HG02938 (cell line): ENCODE results near the gene NCAPD2.
"Not testable (repeated sequence)": the region's sequence is repeated elsewhere in the genome, so short reads cannot be mapped to it uniquely, and the experiment has no call there.

Experiments
- ATAC-seq: cut with Tn5 transposase; IDR thresholded peaks from one replicate; pipeline ENCODE4 v1.9.1; 2021; ENCODE audit warnings: mild to moderate bottlenecking, moderate library complexity; ENCODE audit not compliant: unreplicated experiment

Gene NCAPD2

DNA sequence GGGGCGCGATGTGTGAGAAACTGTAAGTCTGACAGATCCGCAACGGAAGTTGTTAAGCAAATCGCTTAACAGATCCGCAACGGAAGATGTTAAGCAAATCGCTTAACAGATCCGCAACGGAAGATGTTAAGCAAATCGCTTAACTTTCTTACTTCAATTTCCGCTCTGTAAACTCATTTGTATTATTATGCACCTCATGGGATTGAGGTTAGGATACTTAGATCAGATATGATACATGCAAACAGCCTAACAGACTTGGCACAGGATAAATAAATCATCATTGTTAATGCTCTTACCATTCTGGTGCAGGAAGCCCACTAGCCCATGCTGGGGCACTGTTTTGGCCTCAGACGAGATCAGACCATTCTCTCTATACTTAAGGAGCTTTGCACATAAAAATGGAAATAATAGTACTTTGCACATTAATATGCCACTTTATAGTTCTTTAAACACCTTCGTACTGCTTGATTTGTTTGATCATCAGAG is 399 bp downstream of the NCAPD2 start:
- no peak for ATAC-seq

DNA sequence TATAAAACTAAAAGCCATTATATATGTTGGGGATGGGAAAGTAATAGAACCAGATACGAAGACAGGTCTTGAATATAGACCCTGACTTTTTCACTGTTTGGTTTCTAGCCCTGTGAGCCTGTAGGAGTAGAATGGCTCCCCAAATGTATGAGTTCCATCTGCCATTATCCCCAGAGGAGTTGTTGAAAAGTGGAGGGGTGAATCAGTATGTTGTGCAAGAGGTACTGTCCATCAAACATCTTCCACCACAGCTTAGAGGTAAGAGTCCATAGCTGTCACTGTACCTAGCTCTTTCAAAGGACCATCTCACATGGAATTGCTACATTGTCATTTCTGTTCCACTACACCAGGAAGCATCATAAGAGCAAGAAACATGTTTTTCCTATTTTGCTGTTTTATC is 1.1 kb downstream of the NCAPD2 start:
- no peak for ATAC-seq

DNA sequence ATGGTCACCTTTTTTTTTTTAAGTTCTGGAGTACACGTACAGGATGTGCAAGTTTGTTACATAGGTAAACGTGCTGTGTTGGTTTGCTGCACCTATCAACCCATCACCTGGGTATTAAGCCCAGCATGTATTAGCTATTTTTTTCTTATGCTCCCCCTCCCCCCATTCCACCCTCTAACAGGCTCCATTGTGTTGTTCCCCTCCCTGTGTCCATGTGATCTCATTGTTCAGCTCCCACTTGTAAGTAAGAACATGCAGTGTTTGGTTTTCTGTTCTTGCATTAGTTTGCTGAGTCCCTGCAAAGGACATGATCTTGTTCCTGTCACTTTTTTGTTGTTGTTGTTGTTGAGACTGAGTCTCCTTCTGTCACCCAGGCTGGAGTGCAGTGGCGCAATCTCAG is 3.4 kb downstream of the NCAPD2 start:
- ATAC-seq = not testable (repeated sequence)

DNA sequence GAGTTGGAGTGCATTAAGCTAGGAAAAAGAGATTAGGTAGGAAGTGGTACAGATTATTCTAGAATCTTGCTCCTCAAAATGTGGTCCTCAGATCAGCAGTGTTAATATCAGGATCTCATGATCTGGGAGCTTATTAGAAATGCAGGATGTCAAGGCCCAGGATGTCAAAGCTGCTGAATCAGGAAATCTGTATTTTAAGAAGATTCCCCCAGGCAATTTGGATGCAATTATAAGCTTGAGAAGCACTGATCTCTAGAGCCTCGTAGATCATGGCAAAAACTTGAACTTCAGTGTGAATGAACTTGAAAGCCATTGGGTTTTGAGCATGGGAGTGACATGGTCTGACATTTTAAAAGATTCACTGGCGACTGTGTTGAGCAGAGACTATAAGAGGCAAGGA is 6.6 kb downstream of the NCAPD2 start:
- no peak for ATAC-seq

DNA sequence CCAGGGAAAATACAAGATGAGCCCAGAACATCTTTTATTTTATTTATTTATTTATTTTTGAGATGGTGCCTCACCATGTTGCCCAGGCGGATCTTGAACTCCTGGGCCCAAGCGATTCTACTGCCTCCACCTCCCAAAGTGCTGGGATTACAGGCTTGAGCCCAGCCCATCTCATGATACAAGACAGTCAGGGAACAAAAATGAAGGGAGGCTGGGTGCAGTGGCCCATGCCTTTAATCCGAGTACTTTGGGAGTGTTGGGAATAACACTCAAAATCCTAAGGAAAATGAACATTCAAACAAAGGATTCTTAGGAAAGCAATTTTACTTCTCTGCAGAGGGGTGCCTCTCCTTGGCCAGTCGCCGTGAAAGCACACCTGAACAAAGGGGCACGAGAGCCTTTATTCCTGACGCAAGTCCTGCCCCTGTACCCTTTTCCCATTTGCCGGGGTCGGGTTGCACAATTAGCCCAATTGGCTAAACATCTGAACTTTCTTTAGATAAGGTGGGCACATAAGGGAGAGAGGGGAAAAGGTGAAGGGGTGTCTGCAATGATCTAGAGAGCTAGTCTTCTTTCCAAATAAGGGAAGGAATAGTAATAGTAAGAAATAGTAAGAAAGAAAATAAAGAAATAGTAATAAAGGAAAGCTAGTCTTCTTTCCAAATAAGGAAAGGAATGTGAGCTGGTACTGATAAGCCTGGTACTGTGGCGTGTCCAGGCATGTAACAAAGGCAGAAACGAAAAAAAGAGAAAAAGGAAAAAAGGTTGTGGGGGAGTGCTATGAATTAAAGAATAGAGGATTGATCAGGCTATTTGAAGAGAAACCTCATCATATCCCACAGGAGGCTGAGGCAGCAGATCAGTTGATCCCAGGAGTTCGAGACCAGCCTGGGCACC is 13.4 kb downstream of the NCAPD2 start:
- no peak for ATAC-seq

DNA sequence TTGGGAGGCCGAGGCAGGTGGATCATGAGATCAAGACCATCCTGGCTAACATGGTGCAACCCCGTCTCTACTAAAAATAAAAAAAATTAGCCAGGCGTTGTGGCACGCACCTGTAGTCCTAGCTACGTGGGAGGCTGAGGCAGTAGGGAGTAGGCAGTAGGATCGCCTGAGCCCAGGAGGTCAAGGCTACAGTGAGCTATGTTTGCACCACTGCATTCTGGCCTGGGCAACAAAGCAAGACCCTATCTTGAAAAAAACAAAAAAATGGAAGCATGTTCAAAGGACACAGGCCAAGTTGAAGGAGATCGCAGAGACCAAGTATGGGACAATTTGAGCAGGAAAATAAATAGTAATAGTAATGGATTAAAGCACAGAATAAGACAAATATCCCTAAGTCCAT is 14.2 kb downstream of the NCAPD2 start:
- ATAC-seq = no peak

DNA sequence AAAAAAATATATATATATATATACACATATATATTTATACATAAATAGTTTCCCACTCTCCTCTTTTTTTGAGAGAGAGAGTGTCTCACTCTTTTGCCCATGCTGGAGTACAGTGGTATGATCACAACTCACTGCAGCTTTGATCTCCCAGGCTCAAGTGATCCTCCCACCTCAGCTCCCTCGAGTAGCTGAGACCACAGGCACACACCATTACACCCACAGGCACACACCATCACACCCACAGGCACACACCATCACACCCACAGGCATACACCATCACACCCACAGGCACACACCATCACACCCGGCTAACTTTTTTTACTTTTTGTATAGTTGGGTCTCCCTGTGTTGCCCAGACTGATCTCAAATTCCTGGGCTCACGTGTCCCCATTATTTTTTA is 26.3 kb downstream of the NCAPD2 start:
- ATAC-seq = no peak

DNA sequence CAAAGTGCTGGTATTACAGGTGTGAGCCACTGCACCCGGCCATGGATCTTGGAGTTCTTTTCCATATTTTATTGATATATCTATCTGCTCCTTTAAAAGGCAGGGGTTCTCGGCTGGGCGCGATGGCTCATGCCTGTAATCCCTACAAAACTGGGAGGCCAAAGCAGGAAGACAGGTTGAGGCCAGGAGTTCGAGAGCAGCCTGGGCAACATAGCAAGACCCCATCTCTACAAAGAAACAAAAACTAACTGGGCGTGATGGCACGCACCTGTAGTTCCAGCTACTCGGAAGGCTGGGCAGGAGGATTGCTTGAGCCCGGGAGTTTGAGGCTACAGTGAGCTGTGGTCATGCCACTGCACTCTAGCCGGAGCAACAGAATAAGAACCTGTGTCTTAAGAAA is 28.3 kb downstream of the NCAPD2 start:
- ATAC-seq = no peak

DNA sequence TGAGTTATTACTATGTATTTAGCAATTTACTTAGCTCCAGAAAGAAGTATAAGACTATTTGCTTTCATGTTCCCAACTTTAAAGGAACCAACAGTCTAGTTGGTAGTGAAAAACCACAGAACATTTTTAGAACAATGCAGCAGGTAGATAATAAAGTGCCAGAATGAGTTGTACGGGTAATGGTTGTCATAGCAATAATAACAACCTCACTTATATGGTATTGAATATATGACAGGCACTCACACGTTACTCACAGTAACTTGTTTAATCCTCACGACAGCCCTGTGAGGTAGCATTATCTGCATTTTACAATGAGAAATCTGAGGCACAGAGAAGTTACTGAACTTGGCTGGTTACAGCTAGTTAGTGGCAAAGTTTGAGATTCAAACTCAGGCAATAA is 29.8 kb downstream of the NCAPD2 start:
- no peak for ATAC-seq

DNA sequence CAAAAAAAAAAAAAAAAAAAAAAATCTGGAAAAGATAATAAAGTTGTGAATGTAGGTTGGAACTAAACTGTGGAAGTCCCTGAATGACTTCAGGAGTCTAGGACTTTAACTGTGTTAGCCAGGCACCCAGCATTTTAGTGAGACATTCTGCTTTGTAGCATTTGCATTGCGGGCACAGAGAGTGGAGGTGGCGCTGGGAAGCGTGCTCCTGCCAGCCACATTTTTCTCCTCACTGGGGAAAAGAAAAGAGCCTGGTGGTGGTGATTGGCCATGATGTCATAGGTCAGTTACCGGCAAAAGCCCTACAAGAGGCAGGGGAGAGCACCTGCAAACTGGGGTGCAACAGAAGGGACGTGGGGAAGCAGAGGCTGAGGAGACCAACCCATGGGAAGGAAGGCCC is 30.7 kb downstream of the NCAPD2 start:
- ATAC-seq = no peak

DNA sequence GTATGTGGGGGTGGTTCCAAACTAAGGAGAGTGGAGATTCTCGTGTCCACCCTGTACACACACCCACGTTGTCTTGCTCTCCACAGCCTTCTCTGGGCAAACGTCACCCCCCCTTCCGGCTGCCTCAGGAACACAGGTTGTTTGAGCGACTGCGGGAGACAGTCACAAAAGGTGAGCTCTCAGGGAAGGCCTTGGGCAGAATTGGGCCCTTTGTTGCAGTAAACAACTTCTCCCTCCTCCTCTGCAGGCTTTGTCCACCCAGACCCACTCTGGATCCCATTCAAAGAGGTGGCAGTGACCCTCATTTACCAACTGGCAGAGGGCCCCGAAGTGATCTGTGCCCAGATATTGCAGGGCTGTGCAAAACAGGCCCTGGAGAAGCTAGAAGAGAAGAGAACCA is 32.3 kb downstream of the NCAPD2 start:
- no peak for ATAC-seq

DNA sequence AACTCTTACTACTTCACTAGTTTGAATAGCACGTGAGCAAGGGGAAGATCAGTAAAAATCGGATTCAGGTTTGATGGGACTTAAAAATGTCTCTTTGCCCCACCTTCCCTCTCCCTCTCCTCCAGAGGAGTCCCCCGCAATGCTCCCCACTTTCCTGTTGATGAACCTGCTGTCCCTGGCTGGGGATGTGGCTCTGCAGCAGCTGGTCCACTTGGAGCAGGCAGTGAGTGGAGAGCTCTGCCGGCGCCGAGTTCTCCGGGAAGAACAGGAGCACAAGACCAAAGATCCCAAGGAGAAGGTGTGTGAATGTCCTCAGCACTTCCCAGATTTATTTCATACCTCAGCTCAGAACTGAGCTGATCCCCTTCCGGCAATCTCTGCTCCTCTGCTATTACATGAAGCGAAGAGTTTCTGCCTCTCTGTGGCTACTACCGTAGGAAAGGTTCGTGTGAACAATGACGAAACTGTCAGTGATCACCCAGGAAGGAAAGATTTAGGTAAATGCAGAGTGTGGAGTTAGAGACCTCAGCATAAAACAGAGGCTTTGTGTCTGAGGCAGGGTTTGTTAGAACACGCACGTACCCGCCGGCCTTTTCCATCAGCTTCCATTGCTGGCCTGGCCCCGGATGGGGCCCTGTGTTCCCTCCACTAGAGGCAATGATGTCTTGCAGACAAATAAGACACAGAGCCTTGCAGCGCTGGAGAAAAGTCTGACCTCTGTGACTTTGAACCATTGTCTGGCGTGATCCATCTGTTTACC is 33.0 kb downstream of the NCAPD2 start:
- no peak for ATAC-seq

DNA sequence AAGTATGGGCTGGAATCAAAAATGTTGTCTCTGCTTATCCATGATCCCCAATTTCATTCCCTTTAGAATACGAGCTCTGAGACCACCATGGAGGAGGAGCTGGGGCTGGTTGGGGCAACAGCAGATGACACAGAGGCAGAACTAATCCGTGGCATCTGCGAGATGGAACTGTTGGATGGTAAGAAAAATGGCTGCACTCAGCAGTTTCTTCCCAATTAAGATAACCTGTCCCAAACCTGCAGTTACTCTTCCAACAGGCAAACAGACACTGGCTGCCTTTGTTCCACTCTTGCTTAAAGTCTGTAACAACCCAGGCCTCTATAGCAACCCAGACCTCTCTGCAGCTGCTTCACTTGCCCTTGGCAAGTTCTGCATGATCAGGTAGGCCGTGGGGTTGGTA is 33.8 kb downstream of the NCAPD2 start:
- no peak for ATAC-seq

DNA sequence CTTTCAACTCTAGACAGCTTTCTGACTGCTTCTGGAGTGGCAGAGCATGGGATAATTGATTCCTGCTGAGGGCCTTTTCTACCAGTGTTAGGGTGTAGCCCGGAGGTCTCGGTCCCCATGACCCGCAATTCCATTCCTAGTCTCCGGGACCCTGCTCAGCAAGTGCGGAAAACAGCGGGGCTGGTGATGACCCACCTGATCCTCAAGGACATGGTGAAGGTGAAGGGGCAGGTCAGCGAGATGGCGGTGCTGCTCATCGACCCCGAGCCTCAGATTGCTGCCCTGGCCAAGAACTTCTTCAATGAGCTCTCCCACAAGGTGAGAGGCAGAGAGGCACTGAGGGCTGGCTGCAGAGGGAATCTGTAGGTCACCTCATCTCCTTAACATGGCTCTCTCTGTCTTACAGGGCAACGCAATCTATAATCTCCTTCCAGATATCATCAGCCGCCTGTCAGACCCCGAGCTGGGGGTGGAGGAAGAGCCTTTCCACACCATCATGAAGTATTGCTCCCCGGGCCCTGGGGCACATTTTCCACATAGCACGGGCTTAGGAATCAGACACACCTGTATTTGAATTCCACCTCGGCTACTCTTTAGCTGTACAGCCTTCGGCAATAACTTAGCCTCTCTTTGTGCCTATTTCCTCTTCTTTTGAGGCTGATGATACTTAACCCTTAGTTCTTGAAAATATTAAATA is 34.8 kb downstream of the NCAPD2 start:
- no peak for ATAC-seq

DNA sequence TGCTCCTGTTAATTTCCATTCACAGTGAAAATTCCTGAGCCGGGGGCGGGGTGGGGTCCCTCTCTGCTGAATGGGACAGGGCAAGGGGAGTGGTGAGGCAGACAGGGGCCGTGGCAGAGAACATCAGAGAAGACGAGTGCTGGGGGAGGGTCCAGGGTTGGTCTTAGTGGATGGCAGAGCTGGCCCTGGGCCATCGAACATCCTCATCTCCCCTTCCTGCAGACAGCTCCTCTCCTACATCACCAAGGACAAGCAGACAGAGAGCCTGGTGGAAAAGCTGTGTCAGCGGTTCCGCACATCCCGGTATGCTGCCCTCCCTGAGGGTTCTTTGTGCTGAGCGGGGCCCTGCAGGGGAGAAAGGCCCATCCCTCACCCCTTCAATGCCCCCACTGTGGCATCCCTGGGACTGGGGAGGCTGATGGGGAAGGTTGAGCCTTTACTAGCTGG is 35.4 kb downstream of the NCAPD2 start:
- no peak for ATAC-seq

DNA sequence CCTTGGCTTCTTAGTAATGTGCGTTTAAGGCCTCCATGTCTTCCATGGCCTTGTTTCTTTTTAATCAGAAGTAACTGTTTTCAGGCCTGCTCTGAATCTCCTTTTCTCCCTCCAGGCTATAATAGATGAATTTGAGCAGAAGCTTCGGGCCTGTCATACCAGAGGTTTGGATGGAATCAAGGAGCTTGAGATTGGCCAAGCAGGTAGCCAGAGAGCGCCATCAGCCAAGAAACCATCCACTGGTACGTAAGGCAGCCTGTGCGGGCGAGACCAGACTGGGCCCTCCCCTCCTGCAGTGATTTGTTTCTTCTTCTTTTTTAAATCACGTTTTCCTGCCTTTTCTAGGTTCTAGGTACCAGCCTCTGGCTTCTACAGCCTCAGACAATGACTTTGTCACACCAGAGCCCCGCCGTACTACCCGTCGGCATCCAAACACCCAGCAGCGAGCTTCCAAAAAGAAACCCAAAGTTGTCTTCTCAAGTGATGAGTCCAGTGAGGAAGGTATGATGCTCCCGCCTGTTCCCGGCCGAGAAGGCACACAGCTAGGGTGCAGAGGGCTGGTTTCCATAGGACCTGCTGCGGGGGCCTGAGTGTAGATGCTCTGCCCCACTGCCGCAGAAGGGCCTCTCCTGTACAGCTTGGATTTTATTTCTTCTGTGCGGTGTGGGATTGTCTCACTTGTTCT is 36.8 kb downstream of the NCAPD2 start:
- no peak for ATAC-seq

DNA sequence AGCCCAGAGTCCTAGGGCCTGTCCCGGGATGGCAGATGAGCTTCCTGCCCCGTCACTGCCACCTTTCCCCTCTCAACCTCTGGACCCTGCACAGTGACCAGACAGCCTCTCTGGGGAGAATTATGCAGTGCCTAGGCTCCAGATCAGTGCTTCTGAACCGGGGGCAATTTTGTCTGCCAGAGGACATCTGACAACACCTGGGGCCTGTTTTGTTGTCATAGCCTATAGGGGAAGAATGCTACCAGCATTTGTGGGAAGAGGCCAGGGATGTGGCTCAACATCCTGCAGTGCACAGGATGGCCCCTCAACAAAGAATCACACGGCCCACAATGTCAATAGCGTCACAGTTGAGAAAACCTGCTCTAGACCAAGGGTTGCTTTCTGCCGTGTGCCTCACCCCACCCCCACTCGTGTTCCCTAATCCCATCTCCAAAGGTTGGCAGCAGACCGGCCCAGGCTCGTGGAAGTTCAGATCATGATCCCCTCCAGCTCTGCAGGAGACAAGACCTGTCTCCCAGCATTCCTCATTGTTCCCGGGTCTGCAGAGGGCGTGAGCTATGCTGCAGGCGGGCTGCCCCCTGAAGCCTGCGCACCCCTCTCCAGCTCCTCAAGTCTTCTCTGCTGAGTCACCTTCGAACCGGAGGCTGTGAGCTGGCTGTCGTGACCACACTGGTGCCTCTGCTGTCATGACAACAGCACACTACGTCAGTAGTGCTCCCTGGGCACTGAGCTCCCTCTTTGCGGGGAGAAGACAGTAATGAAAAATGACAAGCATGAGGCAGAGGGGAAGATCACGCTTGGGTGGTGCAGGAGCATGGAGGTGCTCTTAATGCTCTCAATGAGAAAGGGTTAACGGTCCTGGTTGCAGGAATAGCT is 38.4 kb downstream of the NCAPD2 start:
- no peak for ATAC-seq

DNA sequence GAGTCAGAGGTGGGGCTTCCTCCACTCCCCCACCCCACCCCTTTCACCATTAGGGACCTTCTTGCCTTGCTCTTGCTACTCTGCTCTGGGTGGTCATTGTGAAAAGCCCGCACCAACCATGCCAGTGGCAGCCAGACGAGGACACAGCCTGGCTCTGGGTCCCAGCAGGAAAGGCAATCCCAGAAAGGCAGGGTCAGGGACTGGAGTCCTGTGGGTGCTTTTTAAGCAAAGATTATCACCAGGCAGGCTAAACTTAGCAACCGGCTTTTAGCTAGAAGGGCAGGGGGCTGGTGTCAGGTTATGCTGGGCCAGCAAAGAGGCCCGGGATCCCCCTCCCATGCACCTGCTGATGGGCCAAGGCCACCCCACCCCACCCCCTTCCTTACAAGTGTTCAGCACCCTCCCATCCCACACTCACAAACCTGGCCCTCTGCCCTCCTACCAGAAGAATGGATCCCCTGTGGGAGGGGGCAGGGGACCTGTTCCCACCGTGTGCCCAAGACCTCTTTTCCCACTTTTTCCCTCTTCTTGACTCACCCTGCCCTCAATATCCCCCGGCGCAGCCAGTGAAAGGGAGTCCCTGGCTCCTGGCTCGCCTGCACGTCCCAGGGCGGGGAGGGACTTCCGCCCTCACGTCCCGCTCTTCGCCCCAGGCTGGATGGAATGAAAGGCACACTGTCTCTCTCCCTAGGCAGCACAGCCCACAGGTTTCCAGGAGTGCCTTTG is 39.2 kb downstream of the NCAPD2 start:
- ATAC-seq = peak; percentile 1

DNA sequence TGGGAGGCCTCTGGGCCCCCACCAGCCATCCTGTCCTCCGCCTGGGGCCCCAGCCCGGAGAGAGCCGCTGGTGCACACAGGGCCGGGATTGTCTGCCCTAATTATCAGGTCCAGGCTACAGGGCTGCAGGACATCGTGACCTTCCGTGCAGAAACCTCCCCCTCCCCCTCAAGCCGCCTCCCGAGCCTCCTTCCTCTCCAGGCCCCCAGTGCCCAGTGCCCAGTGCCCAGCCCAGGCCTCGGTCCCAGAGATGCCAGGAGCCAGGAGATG is 39.7 kb downstream of the NCAPD2 start:
- ATAC-seq = peak; percentile 4
